ENCODE results near the gene TANGO2. TPM values are rescaled to one million over a fixed set of nuclear protein-coding genes. Genes with fewer than 3 reads are reported as not detected.

TANGO2 gene
- total RNA-seq, 2 donors from 2014 or later, result 10.5 to 19.7 TPM

- peaks cover 0 to 12% of the 10 kb centered on the region in 2 donors for H3K36me3 ChIP-seq (replicated peaks in 1 of 2; ENCODE audit: insufficient read depth in 1 of 2, low read depth in 2 of 2)
- TF ChIP-seq CTCF (IDR thresholded peaks at IDR 0.05), result no peak
- TF ChIP-seq POLR2A (IDR thresholded peaks at IDR 0.05), result no peak
Observed at GRCh38 chr22:20057596-20058268, 36.8 kb downstream of the TANGO2 start.

GRCh38 chr22:20058989-20059770, 38.3 kb downstream of the TANGO2 start:
- intact Hi-C loops (cut with DNase I), result no loop called here
- peaks cover 0 to 7% of the 10 kb centered on the region in 2 donors for H3K36me3 ChIP-seq (replicated peaks in 1 of 2; ENCODE audit: insufficient read depth in 1 of 2, low read depth in 2 of 2)
- H3K27ac ChIP-seq, result no peak overlapping the region
- no peak overlapping the region for H3K4me3 ChIP-seq
- H3K9me3 ChIP-seq, result no peaks in the 10 kb centered on the region
- no peak for TF ChIP-seq POLR2A (IDR thresholded peaks at IDR 0.05)
- TF ChIP-seq CTCF (IDR thresholded peaks at IDR 0.05), result no peak
- 86 to 92% methylated on average over 10 of the region's 10 CpGs for WGBS, 2 donors
- no peaks in the 10 kb centered on the region for H3K4me1 ChIP-seq
- no peak for DNase-seq
- no peaks in the 10 kb centered on the region for H3K27me3 ChIP-seq
- no peak for ATAC-seq

More at GRCh38 chr22:20057596-20058268, 36.8 kb downstream of the TANGO2 start:
- H3K4me3 ChIP-seq, result no peak overlapping the region
- no peaks in the 10 kb centered on the region for H3K27me3 ChIP-seq
- no peak for ATAC-seq
- 94 to 97% methylated on average over 13 of the region's 13 CpGs for WGBS, 2 donors
- H3K27ac ChIP-seq, result no peak overlapping the region
- H3K9me3 ChIP-seq, result no peaks in the 10 kb centered on the region
- DNase-seq, result no peak
- H3K4me1 ChIP-seq, result no peaks in the 10 kb centered on the region
- intact Hi-C loops (cut with DNase I), result no loop called here

GRCh38 chr22:20060700-20061480, 40.0 kb downstream of the TANGO2 start:
- 75 to 87% methylated on average over 6 to 10 of the region's 10 CpGs for WGBS, 2 donors
- DNase-seq, result no peak
- intact Hi-C loops (cut with DNase I), result no loop called here
- H3K9me3 ChIP-seq, result no peaks in the 10 kb centered on the region
- ATAC-seq, result no peak
- no peaks in the 10 kb centered on the region for H3K27me3 ChIP-seq
- H3K27ac ChIP-seq, result no peak overlapping the region
- no peak for TF ChIP-seq POLR2A (IDR thresholded peaks at IDR 0.05)
- no peak for TF ChIP-seq CTCF (IDR thresholded peaks at IDR 0.05)
- H3K4me3 ChIP-seq, result no peak overlapping the region
- H3K4me1 ChIP-seq, result no peaks in the 10 kb centered on the region
- peaks cover 0 to 7% of the 10 kb centered on the region in 2 donors for H3K36me3 ChIP-seq (replicated peaks in 1 of 2; ENCODE audit: insufficient read depth in 1 of 2, low read depth in 2 of 2)

- no peak for ATAC-seq
- WGBS, 2 donors, result 85% methylated on average over 11 of the region's 11 CpGs; no CpG with 5 or more reads in 1 of the 2 donors
Observed at GRCh38 chr22:20061481-20061861, 40.6 kb downstream of the TANGO2 start.

More at GRCh38 chr22:20061481-20061861, 40.6 kb downstream of the TANGO2 start:
- H3K9me3 ChIP-seq, result no peaks in the 10 kb centered on the region
- TF ChIP-seq CTCF (IDR thresholded peaks at IDR 0.05) (no peak), POLR2A (IDR thresholded peaks at IDR 0.05) (no peak)
- DNase-seq, result no peak
- no peak overlapping the region for H3K27ac ChIP-seq
- H3K4me3 ChIP-seq, result no peak overlapping the region
- no peaks in the 10 kb centered on the region for H3K27me3 ChIP-seq
- peaks cover 0 to 7% of the 10 kb centered on the region in 2 donors for H3K36me3 ChIP-seq (replicated peaks in 1 of 2; ENCODE audit: insufficient read depth in 1 of 2, low read depth in 2 of 2)
- H3K4me1 ChIP-seq, result no peaks in the 10 kb centered on the region
- intact Hi-C loops (cut with DNase I), result no loop called here

All from body of pancreas (tissue), 4 donors.